HL-60 (cell line): ENCODE measurements around the gene CTIF.

Experiments used
- DNase-seq, 2 experiments: peaks; one replicate each; pipeline ENCODE4 v3.0.0-alpha.2; 2010 to 2020; ENCODE audit warnings: low read depth in 1 of 2, low spot score in 1 of 2
- H3K27ac ChIP-seq: fragments of 250-450 bp; sonication (Bioruptor Pico); replicated peaks from 2 replicates; pipeline ENCODE4 v1.5.1; 2020; ENCODE audit warnings: mild to moderate bottlenecking, moderate library complexity
- H3K27me3 ChIP-seq: fragments of 250-450 bp; sonication (Bioruptor Pico); 2 replicates; pipeline ENCODE4 v1.5.1; 2021; ENCODE audit warnings: mild to moderate bottlenecking, moderate library complexity; ENCODE audit not compliant: insufficient read depth, poor library complexity, severe bottlenecking
- H3K4me3 ChIP-seq: replicated peaks from 2 replicates; pipeline ENCODE4 v1.5.1; 2011; ENCODE audit warnings: mild to moderate bottlenecking, control low read depth, low read length; ENCODE audit not compliant: insufficient read depth
- GABPA ChIP-seq: IDR thresholded peaks from 2 replicates; pipeline ENCODE4 v1.6.1; 2012; ENCODE audit warnings: low read depth
- POLR2AphosphoS5 ChIP-seq: IDR thresholded peaks from 2 replicates; pipeline ENCODE4 v1.6.1; 2012; ENCODE audit warnings: low read depth
- SPI1 ChIP-seq: IDR thresholded peaks from 2 replicates; pipeline ENCODE4 v1.6.1; 2012; ENCODE audit warnings: low read depth, mild to moderate bottlenecking, borderline replicate concordance
- TF ChIP-seq, protein P1 (sequence below): IDR thresholded peaks from 2 replicates; pipeline ENCODE4 v1.6.1; 2012; ENCODE audit warnings: low read depth; ENCODE audit not compliant: insufficient replicate concordance
- TF ChIP-seq, protein P2 (sequence below): IDR thresholded peaks from one replicate; pipeline ENCODE4 v1.5.1; 2011; ENCODE audit warnings: low read length, control low read depth, inconsistent platforms; ENCODE audit not compliant: insufficient read depth

Gene CTIF

DNA sequence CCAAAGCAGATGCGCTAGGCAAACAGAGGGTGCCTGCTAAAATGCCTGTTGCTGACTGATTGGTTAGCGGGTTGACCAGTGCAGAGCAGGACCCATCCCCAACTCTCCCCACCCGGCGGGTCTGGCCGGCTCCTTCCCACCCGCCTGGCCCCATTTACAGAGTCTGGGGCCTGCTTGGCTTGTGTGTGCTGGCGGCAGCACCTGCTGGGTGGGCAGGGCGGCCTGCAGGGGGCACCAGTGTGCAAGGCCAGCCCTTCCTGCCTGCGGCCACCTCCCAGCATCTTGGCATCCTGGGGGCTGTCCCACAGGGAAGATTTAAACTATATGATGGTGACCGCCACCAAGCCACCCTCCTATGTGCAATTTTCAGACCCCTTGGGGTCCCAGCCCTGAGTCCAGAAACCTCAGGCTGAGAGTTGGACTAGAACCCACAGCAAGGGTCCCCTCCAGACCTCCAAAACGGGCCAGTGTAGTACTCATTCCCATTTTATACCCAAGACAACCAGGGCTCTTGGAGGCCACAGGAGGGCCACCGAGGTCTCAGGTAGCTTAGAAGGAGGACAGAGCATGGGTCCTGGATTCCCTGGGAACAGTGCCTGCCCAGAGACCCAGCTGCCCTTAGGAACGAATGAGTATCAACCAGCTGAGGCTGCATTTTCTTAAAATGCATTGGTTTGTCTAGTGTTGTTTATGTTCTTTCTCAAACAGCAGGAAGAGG lies 238.4 kb downstream of the CTIF start:
- no peak for TF ChIP-seq GABPA
- TF ChIP-seq, protein P1, sequence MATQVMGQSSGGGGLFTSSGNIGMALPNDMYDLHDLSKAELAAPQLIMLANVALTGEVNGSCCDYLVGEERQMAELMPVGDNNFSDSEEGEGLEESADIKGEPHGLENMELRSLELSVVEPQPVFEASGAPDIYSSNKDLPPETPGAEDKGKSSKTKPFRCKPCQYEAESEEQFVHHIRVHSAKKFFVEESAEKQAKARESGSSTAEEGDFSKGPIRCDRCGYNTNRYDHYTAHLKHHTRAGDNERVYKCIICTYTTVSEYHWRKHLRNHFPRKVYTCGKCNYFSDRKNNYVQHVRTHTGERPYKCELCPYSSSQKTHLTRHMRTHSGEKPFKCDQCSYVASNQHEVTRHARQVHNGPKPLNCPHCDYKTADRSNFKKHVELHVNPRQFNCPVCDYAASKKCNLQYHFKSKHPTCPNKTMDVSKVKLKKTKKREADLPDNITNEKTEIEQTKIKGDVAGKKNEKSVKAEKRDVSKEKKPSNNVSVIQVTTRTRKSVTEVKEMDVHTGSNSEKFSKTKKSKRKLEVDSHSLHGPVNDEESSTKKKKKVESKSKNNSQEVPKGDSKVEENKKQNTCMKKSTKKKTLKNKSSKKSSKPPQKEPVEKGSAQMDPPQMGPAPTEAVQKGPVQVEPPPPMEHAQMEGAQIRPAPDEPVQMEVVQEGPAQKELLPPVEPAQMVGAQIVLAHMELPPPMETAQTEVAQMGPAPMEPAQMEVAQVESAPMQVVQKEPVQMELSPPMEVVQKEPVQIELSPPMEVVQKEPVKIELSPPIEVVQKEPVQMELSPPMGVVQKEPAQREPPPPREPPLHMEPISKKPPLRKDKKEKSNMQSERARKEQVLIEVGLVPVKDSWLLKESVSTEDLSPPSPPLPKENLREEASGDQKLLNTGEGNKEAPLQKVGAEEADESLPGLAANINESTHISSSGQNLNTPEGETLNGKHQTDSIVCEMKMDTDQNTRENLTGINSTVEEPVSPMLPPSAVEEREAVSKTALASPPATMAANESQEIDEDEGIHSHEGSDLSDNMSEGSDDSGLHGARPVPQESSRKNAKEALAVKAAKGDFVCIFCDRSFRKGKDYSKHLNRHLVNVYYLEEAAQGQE: no peak
- TF ChIP-seq, protein P2, sequence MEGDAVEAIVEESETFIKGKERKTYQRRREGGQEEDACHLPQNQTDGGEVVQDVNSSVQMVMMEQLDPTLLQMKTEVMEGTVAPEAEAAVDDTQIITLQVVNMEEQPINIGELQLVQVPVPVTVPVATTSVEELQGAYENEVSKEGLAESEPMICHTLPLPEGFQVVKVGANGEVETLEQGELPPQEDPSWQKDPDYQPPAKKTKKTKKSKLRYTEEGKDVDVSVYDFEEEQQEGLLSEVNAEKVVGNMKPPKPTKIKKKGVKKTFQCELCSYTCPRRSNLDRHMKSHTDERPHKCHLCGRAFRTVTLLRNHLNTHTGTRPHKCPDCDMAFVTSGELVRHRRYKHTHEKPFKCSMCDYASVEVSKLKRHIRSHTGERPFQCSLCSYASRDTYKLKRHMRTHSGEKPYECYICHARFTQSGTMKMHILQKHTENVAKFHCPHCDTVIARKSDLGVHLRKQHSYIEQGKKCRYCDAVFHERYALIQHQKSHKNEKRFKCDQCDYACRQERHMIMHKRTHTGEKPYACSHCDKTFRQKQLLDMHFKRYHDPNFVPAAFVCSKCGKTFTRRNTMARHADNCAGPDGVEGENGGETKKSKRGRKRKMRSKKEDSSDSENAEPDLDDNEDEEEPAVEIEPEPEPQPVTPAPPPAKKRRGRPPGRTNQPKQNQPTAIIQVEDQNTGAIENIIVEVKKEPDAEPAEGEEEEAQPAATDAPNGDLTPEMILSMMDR: peak; percentile 88
- H3K27ac ChIP-seq: no peak overlapping the region
- peak; percentile 38 to 58 for DNase-seq
- H3K4me3 ChIP-seq: no peak overlapping the region
- H3K27me3 ChIP-seq: no peaks in the 10 kb centered on the region

DNA sequence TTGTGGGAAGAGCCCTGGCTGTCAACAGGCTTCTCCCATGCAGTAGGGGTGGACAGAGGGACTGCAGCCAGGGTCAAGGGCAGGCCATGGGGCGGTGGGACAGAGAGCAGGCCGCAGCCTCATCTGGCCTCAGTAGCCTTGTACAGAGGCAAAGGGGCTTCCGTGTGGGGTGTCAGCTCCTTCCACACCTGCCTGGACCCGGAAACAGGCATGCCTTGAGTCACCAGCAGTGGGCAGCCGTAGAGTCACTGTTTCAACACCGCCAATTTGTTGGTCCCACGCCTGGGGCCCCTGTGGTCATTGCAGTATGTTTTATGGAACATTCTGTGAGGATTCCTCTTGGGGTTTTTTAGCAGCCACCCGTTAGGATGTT lies 238.9 kb downstream of the CTIF start:
- no peaks in the 10 kb centered on the region for H3K27me3 ChIP-seq
- TF ChIP-seq, protein P2: no peak
- TF ChIP-seq POLR2AphosphoS5 (no peak), SPI1 (no peak), GABPA (no peak)
- TF ChIP-seq, protein P1: no peak
- no peak overlapping the region for H3K27ac ChIP-seq
- DNase-seq: no peak
- H3K4me3 ChIP-seq: no peak overlapping the region

DNA sequence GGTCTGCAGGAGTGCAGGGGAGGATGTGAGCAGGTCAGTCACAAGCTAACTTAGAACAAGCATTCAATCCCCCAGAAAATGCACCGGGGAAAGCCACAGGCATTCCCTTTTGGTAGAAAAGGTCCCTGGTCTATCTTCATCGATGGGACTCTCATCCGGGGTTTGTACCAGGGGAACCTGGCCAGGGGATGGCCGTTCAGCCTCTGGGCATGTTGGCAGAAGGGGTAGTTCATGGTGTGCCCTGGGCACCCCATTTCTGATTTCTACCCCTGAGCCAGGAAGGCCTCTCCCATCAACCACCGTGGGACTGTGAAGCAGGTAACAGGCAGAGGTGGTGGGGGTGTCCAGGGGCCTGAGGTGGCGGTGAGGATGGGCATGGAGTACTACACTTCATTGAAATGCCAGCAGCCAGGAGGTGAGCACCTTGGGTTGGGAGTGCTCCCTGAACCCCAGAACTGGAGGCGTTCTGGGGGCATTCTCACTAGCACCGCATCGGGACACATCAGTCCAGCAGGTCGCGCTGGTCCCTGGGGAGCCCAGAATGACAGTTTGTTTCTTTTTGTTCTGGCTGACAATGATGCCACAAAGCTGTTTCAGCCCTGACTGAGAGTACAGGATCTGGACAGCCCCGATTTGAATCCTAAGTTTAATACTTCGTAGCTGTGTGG lies 239.6 kb downstream of the CTIF start:
- Histone ChIP-seq H3K4me3 (no peak overlapping the region), H3K27ac (no peak overlapping the region), H3K27me3 (no peaks in the 10 kb centered on the region)
- no peak for DNase-seq
- TF ChIP-seq POLR2AphosphoS5: no peak
- TF ChIP-seq GABPA: no peak
- TF ChIP-seq, protein P2: no peak
- TF ChIP-seq SPI1: no peak
